HuH-7.5 (cell line): ENCODE measurements around the gene DNAI2.
A peak's percentile ranks its signal among the peaks of the same experiment; 100 is the strongest.
"Not testable (repeated sequence)": the region's sequence is repeated elsewhere in the genome, so short reads cannot be mapped to it uniquely, and the experiment has no call there.

Experiments
- DNase-seq: peaks from one replicate; pipeline ENCODE4 v3.0.0; 2011; ENCODE audit warnings: low spot score

DNAI2 gene

GRCh38 chr17:74276051-74276476 lies 2.0 kb downstream of the DNAI2 start:
- DNase-seq, result no peak

GRCh38 chr17:74276541-74277009 lies 2.5 kb downstream of the DNAI2 start:
- DNase-seq, result no peak

- DNase-seq, result no peak
Observed at GRCh38 chr17:74277935-74278334, 3.9 kb downstream of the DNAI2 start.

GRCh38 chr17:74279617-74280016 lies 5.6 kb downstream of the DNAI2 start:
- not testable (repeated sequence) for DNase-seq

GRCh38 chr17:74280093-74280513 lies 6.1 kb downstream of the DNAI2 start:
- no peak for DNase-seq

- DNase-seq, result no peak
Observed at GRCh38 chr17:74281799-74282198, 7.8 kb downstream of the DNAI2 start.

GRCh38 chr17:74282274-74282586 lies 8.2 kb downstream of the DNAI2 start:
- not testable (repeated sequence) for DNase-seq

- DNase-seq, result no peak
Observed at GRCh38 chr17:74282587-74283370, 8.7 kb downstream of the DNAI2 start.

GRCh38 chr17:74283371-74283673 lies 9.3 kb downstream of the DNAI2 start:
- no peak for DNase-seq

GRCh38 chr17:74287031-74287602 lies 13.1 kb downstream of the DNAI2 start:
- no peak for DNase-seq

GRCh38 chr17:74288785-74289184 lies 14.8 kb downstream of the DNAI2 start:
- DNase-seq, result no peak

GRCh38 chr17:74289688-74290087 lies 15.7 kb downstream of the DNAI2 start:
- DNase-seq, result no peak

- DNase-seq, result no peak
Observed at GRCh38 chr17:74290340-74290739, 16.3 kb downstream of the DNAI2 start.

GRCh38 chr17:74292495-74292894 lies 18.5 kb downstream of the DNAI2 start:
- DNase-seq, result no peak

- DNase-seq, result no peak
Observed at GRCh38 chr17:74295625-74296547, 21.9 kb downstream of the DNAI2 start.

- DNase-seq, result peak; percentile 35
Observed at GRCh38 chr17:74296548-74296936, 22.5 kb downstream of the DNAI2 start.

- no peak for DNase-seq
Observed at GRCh38 chr17:74297941-74298340, 23.9 kb downstream of the DNAI2 start.

- DNase-seq, result no peak
Observed at GRCh38 chr17:74298778-74299177, 24.7 kb downstream of the DNAI2 start.

GRCh38 chr17:74299226-74300009 lies 25.4 kb downstream of the DNAI2 start:
- no peak for DNase-seq

- DNase-seq, result no peak
Observed at GRCh38 chr17:74303305-74303704, 29.3 kb downstream of the DNAI2 start.

- no peak for DNase-seq
Observed at GRCh38 chr17:74304184-74304583, 30.1 kb downstream of the DNAI2 start.
